ENCODE measurements around the gene ADAM23.

Gene ADAM23

DNA sequence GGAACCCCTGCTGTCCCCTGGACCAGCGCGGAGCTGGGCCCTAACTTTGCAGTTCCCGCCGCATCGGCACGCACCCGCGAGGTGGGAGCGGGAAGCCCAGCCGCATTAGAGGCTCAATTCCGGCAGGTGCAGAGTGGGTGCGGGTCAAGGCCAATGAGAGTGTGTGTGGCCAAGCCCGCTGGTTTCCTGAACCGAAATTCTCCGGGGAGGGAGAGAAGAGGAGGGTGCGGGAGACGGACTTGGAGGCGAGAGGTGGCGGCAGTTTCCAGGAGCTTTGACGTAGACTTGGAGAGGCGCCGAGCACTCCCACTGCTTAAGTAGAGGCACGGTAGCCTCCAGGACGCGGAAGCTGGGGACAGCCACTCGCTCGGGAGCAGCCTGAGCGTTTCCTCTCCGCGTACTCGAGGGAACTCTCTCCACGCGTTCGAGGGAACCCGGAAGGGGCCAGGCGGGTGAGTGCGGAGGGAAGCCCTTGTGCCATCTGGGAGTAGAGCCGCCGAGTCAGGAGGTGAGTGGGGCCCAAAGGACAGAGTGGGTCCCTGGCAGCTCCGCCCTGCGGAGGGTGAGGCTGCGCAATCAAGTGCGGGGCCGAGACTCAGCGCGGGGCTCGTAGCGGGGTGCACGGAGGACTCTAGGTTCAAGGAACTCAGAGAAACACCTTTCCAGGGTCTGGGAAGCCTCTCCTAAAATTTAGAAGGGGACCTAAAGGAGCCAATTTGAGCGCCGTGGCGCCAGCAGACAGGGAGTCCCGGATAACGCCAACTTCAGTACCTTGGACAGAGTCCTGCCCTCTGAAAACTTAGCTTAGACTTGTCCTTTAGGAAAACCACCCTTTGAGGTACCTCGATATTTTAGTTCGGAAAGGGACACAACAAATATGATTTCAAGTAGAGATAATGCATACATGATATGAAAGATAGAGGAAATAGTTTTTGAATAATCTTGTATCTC, 199.0 kb downstream of the ADAM23 start, which contains the start of gene FAM237A:
Gene FAM237A, plus strand, starts transcription at position 413 of the 951 bp plus-strand sequence. CDS start 1,750 bp downstream, outside the sequence.
- no peak for DNase-seq (ENCODE audit: low read depth in 2 of 2)

DNA sequence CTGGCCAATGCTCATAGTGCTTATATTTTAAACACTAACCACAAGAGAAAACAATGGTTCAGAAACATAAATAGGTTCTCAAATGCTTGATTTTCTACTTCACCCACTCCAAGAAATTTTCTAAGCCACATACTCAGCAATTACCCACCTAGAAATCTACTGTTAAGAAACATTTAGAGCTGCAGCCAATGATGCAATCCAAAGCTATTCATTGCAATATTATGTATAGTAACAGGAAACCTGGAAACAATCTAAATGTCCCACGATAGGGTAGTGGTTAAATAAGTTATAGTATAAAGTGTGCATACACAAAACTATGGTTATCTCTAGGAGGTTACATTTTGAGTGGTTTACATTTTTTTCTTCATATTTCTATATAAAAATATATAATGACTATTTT, 204.7 kb downstream of the ADAM23 start:
- DNase-seq (ENCODE audit: low read depth in 2 of 2) = no peak

DNA sequence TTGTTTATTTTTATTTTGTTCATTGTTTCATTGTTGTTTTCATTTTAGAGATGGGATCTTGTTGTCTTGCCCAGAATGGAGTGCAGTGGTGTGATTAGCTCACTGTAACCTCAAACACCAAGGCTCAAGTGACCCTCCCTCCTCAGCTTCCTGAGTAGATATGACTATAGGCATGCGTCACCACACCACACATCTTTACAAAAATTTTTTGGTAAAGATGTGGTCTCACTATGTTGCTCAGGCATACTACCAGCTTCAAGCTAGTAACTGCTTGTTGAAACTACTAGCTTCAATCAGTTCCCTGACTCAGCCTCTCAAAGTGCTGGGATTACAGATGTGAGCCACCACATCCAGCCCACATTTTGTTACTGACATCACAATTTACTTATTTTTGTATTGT, 213.8 kb downstream of the ADAM23 start:
- no peak for DNase-seq (ENCODE audit: low read depth in 2 of 2)

DNA sequence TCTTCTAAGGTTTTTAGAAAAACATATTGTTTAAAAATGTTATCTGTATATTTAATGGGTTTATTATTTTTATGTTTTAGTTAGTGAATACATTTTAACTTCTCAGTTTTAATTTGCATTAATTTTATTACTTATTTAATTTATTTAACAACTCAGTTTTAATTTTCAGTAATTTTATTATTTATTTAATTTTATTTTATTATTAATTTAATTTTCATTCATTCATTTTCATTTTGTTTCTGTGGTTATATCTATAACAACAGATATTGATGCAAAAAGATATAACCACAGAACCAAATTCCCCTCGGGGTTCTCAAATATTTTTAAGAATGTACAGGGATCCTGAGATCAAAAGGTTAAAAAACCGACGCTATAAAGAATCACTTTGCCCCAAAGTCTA, 221.9 kb downstream of the ADAM23 start:
- DNase-seq (ENCODE audit: low read depth in 2 of 2) = no peak
